HG02588 (cell line): ENCODE results near the gene CELF4.
A peak's percentile ranks its signal among the peaks of the same experiment; 100 is the strongest.

Experiments used
- ATAC-seq: cut with Tn5 transposase; IDR thresholded peaks from one replicate; pipeline ENCODE4 v1.9.1; 2021; ENCODE audit warnings: mild to moderate bottlenecking, moderate library complexity; ENCODE audit not compliant: unreplicated experiment

Gene CELF4

GRCh38 chr18:37330173-37330572 lies 235.4 kb downstream of the CELF4 start:
- ATAC-seq: no peak

GRCh38 chr18:37328946-37329719 lies 236.5 kb downstream of the CELF4 start:
- ATAC-seq: no peak

GRCh38 chr18:37327063-37327577 lies 238.5 kb downstream of the CELF4 start:
- ATAC-seq: no peak

- ATAC-seq: peak; percentile 75
Observed at GRCh38 chr18:37322492-37323035, 243.0 kb downstream of the CELF4 start.

GRCh38 chr18:37321582-37322491 lies 243.8 kb downstream of the CELF4 start:
- ATAC-seq: no peak

- ATAC-seq: no peak
Observed at GRCh38 chr18:37320317-37320716, 245.3 kb downstream of the CELF4 start.

GRCh38 chr18:37318360-37319355 lies 246.9 kb downstream of the CELF4 start:
- no peak for ATAC-seq

- no peak for ATAC-seq
Observed at GRCh38 chr18:37317486-37317885, 248.1 kb downstream of the CELF4 start.

- no peak for ATAC-seq
Observed at GRCh38 chr18:37316468-37316867, 249.1 kb downstream of the CELF4 start.

- no peak for ATAC-seq
Observed at GRCh38 chr18:37315935-37316334, 249.7 kb downstream of the CELF4 start.

GRCh38 chr18:37314534-37314933 lies 251.1 kb downstream of the CELF4 start:
- no peak for ATAC-seq

- no peak for ATAC-seq
Observed at GRCh38 chr18:37313624-37314023, 252.0 kb downstream of the CELF4 start.

GRCh38 chr18:37309861-37310260 lies 255.7 kb downstream of the CELF4 start:
- no peak for ATAC-seq

GRCh38 chr18:37309059-37309458 lies 256.5 kb downstream of the CELF4 start:
- no peak for ATAC-seq

- ATAC-seq: no peak
Observed at GRCh38 chr18:37307181-37307580, 258.4 kb downstream of the CELF4 start.

- no peak for ATAC-seq
Observed at GRCh38 chr18:37306432-37306831, 259.2 kb downstream of the CELF4 start.

GRCh38 chr18:37305066-37305465 lies 260.5 kb downstream of the CELF4 start:
- no peak for ATAC-seq

- no peak for ATAC-seq
Observed at GRCh38 chr18:37304012-37304680, 261.5 kb downstream of the CELF4 start.

GRCh38 chr18:37303009-37303408 lies 262.6 kb downstream of the CELF4 start:
- no peak for ATAC-seq

- ATAC-seq: no peak
Observed at GRCh38 chr18:37302519-37302918, 263.1 kb downstream of the CELF4 start.
